ENCODE data around the gene FNDC10. TPM values are rescaled to one million over a fixed set of nuclear protein-coding genes. Genes with fewer than 3 reads are reported as not detected.

FNDC10 gene
- total RNA-seq, 4 donors from 2014 or later = 9.0 to 26.2 (median 24.5) TPM

GRCh38 chr1:1593834-1594601 is 5.9 kb downstream of the FNDC10 start:
- WGBS = 89% methylated on average over 11 of the region's 24 CpGs
- Histone ChIP-seq H3K27ac (no peak overlapping the region), H3K9me3 (no peaks in the 10 kb centered on the region), H3K36me3 (no peaks in the 10 kb centered on the region), H3K4me3 (no peak overlapping the region), H3K27me3 (peaks cover 33% of the 10 kb centered on the region), H3K4me1 (peaks cover 11% of the 10 kb centered on the region)
- TF ChIP-seq POLR2AphosphoS5 (IDR thresholded peaks at IDR 0.05) = no peak
- no peak for TF ChIP-seq CTCF (IDR thresholded peaks at IDR 0.05)
- TF ChIP-seq POLR2A (IDR thresholded peaks at IDR 0.05) = no peak
- no peak for TF ChIP-seq EP300 (IDR thresholded peaks at IDR 0.05)
- no peak for DNase-seq (ENCODE audit: low spot score in 2 of 2)

- Histone ChIP-seq H3K4me1 (no peaks in the 10 kb centered on the region), H3K27ac (no peak overlapping the region), H3K9me3 (no peaks in the 10 kb centered on the region), H3K36me3 (no peaks in the 10 kb centered on the region), H3K4me3 (no peak overlapping the region), H3K27me3 (peaks cover 13% of the 10 kb centered on the region)
- no peak for DNase-seq (ENCODE audit: low spot score in 2 of 2)
- 83% methylated on average over 13 of the region's 13 CpGs for WGBS
- no peak for TF ChIP-seq POLR2A (IDR thresholded peaks at IDR 0.05)
- TF ChIP-seq EP300 (IDR thresholded peaks at IDR 0.05) = no peak
- TF ChIP-seq CTCF (IDR thresholded peaks at IDR 0.05) = no peak
- no peak for TF ChIP-seq POLR2AphosphoS5 (IDR thresholded peaks at IDR 0.05)
Observed at GRCh38 chr1:1591452-1591851, 8.5 kb downstream of the FNDC10 start.

- 86% methylated on average over 17 of the region's 23 CpGs for WGBS
- H3K9me3 ChIP-seq = no peaks in the 10 kb centered on the region
- H3K4me3 ChIP-seq = no peak overlapping the region
- peaks cover 7% of the 10 kb centered on the region for H3K27me3 ChIP-seq
- DNase-seq (ENCODE audit: low spot score in 2 of 2) = no peak
- H3K27ac ChIP-seq = no peak overlapping the region
- no peaks in the 10 kb centered on the region for H3K36me3 ChIP-seq
- H3K4me1 ChIP-seq = no peaks in the 10 kb centered on the region
- no peak for TF ChIP-seq POLR2AphosphoS5 (IDR thresholded peaks at IDR 0.05)
- TF ChIP-seq CTCF (IDR thresholded peaks at IDR 0.05) = no peak
- no peak for TF ChIP-seq EP300 (IDR thresholded peaks at IDR 0.05)
- TF ChIP-seq POLR2A (IDR thresholded peaks at IDR 0.05) = no peak
Observed at GRCh38 chr1:1583347-1584010, 16.5 kb downstream of the FNDC10 start.

GRCh38 chr1:1582585-1583346 is 17.2 kb downstream of the FNDC10 start:
- H3K9me3 ChIP-seq = no peaks in the 10 kb centered on the region
- no peak overlapping the region for H3K27ac ChIP-seq
- H3K27me3 ChIP-seq = peaks cover 4% of the 10 kb centered on the region
- no peaks in the 10 kb centered on the region for H3K4me1 ChIP-seq
- 67% methylated on average over 6 of the region's 9 CpGs for WGBS
- no peak overlapping the region for H3K4me3 ChIP-seq
- DNase-seq (ENCODE audit: low spot score in 2 of 2) = no peak
- H3K36me3 ChIP-seq = no peaks in the 10 kb centered on the region
- no peak for TF ChIP-seq EP300 (IDR thresholded peaks at IDR 0.05)
- TF ChIP-seq CTCF (IDR thresholded peaks at IDR 0.05) = no peak
- TF ChIP-seq POLR2AphosphoS5 (IDR thresholded peaks at IDR 0.05) = no peak
- TF ChIP-seq POLR2A (IDR thresholded peaks at IDR 0.05) = no peak

Data from suprapubic skin (tissue), 4 donors.